Measurements from ENCODE around the gene CNOT1.

DNA sequence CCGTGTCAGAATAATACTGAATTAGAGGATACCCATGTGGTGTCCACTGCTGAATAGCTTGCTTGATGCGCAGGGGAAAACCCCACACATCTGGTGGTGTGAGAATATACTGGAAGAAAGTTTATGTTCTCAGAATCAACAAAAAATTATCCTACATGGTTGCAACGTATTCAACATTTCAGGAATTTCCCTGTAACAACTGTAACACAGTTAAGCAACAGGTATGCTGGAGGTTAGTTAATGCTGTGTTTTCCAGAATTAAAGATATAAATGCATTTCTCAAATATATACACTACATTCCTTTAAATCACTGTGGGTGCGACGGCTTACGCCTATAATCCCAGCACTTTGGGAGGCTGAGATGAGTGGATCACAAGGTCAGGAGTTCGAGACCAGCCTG lies 5.4 kb downstream of the CNOT1 start:
- no peak for TF ChIP-seq POLR2A (IDR thresholded peaks at IDR 0.05)
- TF ChIP-seq, protein P1, sequence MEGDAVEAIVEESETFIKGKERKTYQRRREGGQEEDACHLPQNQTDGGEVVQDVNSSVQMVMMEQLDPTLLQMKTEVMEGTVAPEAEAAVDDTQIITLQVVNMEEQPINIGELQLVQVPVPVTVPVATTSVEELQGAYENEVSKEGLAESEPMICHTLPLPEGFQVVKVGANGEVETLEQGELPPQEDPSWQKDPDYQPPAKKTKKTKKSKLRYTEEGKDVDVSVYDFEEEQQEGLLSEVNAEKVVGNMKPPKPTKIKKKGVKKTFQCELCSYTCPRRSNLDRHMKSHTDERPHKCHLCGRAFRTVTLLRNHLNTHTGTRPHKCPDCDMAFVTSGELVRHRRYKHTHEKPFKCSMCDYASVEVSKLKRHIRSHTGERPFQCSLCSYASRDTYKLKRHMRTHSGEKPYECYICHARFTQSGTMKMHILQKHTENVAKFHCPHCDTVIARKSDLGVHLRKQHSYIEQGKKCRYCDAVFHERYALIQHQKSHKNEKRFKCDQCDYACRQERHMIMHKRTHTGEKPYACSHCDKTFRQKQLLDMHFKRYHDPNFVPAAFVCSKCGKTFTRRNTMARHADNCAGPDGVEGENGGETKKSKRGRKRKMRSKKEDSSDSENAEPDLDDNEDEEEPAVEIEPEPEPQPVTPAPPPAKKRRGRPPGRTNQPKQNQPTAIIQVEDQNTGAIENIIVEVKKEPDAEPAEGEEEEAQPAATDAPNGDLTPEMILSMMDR (IDR thresholded peaks at IDR 0.05): no peak

Measured in testis (tissue), 2 donors.